ENCODE results near the gene ACLY. TPM values are rescaled to one million over a fixed set of nuclear protein-coding genes. Genes with fewer than 3 reads are reported as not detected.
A peak's percentile ranks its signal among the peaks of the same experiment; 100 is the strongest.

ACLY gene
- total RNA-seq, 1 donor: 273 TPM

DNA sequence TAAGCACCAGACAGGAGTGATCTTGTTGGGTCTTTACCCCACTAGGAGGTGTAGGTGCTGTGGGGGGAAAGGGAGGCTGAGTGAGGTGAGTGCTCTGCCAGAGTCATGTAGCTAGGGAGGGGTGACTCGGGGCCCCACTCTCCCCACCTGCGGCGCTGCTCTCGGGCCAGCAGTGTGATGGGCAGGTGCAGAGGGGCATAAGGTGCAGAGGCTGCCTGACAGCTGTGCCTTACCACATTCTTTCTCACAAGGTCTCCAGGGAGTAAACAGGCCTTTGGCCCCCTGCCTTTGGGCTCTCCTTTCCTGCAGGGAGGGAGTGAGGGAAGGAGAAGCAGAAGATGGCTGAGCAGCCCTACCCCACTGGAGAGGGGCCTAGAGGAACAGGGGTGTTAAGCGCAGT is 43.4 kb upstream of the ACLY start:
- DNase-seq (ENCODE audit: insufficient read length, low spot score, missing footprints): no peak
- H3K4me1 ChIP-seq (ENCODE audit: insufficient read depth, low read length): peaks cover 21% of the 10 kb centered on the region
- no peaks in the 10 kb centered on the region for H3K9me3 ChIP-seq (ENCODE audit: low read depth, low read length)
- no peaks in the 10 kb centered on the region for H3K36me3 ChIP-seq (ENCODE audit: insufficient read depth, low read length)
- H2AFZ ChIP-seq (ENCODE audit: low read length): no peak overlapping the region
- H3K4me2 ChIP-seq (ENCODE audit: insufficient read depth, low read length): no peak overlapping the region
- H3K4me3 ChIP-seq (ENCODE audit: insufficient read depth, low read length): no peak overlapping the region
- H4K20me1 ChIP-seq (ENCODE audit: insufficient read depth, low read length): no peaks in the 10 kb centered on the region
- no peaks in the 10 kb centered on the region for H3K27me3 ChIP-seq (ENCODE audit: insufficient read depth, low read length)
- H3K79me2 ChIP-seq (ENCODE audit: insufficient read depth, low read length): peaks cover 4% of the 10 kb centered on the region
- no peak overlapping the region for H3K27ac ChIP-seq (ENCODE audit: low read depth, low read length)
- TF ChIP-seq, protein P1, sequence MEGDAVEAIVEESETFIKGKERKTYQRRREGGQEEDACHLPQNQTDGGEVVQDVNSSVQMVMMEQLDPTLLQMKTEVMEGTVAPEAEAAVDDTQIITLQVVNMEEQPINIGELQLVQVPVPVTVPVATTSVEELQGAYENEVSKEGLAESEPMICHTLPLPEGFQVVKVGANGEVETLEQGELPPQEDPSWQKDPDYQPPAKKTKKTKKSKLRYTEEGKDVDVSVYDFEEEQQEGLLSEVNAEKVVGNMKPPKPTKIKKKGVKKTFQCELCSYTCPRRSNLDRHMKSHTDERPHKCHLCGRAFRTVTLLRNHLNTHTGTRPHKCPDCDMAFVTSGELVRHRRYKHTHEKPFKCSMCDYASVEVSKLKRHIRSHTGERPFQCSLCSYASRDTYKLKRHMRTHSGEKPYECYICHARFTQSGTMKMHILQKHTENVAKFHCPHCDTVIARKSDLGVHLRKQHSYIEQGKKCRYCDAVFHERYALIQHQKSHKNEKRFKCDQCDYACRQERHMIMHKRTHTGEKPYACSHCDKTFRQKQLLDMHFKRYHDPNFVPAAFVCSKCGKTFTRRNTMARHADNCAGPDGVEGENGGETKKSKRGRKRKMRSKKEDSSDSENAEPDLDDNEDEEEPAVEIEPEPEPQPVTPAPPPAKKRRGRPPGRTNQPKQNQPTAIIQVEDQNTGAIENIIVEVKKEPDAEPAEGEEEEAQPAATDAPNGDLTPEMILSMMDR (IDR thresholded peaks at IDR 0.05; ENCODE audit: extremely low read depth, low read depth, low read length): no peak

- no peaks in the 10 kb centered on the region for H3K9me3 ChIP-seq (ENCODE audit: low read depth, low read length)
- TF ChIP-seq, protein P1 (IDR thresholded peaks at IDR 0.05; ENCODE audit: extremely low read depth, low read depth, low read length): peak; percentile 54
- H2AFZ ChIP-seq (ENCODE audit: low read length): peak overlapping the region; percentile 70
- peak; percentile 89 for DNase-seq (ENCODE audit: insufficient read length, low spot score, missing footprints)
- peak overlapping the region; percentile 61 for H3K4me2 ChIP-seq (ENCODE audit: insufficient read depth, low read length)
- H4K20me1 ChIP-seq (ENCODE audit: insufficient read depth, low read length): no peaks in the 10 kb centered on the region
- peak overlapping the region; percentile 39 for H3K4me3 ChIP-seq (ENCODE audit: insufficient read depth, low read length)
- peak overlapping the region; percentile 12 for H3K27ac ChIP-seq (ENCODE audit: low read depth, low read length)
- H3K27me3 ChIP-seq (ENCODE audit: insufficient read depth, low read length): no peaks in the 10 kb centered on the region
- peaks cover 11% of the 10 kb centered on the region for H3K4me1 ChIP-seq (ENCODE audit: insufficient read depth, low read length)
- H3K36me3 ChIP-seq (ENCODE audit: insufficient read depth, low read length): no peaks in the 10 kb centered on the region
- no peaks in the 10 kb centered on the region for H3K79me2 ChIP-seq (ENCODE audit: insufficient read depth, low read length)
Observed at GRCh38 chr17:41959336-41960095, 40.8 kb upstream of the ACLY start.

DNA sequence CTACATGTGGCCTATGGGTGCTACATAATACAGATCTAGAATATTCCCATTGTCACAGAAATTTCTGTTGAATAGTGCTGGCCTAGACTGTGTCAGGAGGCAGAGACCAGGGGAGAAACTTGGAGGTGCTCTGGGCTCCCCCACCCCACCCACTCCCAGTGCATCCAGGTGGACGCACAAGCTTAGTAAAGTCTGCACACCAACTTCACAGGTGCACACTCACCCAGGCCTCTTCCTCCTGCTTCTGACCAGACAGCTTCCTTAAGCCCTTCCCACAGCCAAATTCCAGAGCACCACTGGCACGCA is 40.2 kb upstream of the ACLY start:
- no peak for DNase-seq (ENCODE audit: insufficient read length, low spot score, missing footprints)
- peak overlapping the region; percentile 70 for H2AFZ ChIP-seq (ENCODE audit: low read length)

GRCh38 chr17:41957869-41958439 is 39.2 kb upstream of the ACLY start:
- Histone ChIP-seq H3K36me3 (ENCODE audit: insufficient read depth, low read length) (no peaks in the 10 kb centered on the region), H4K20me1 (ENCODE audit: insufficient read depth, low read length) (no peaks in the 10 kb centered on the region), H3K4me2 (ENCODE audit: insufficient read depth, low read length) (no peak overlapping the region), H3K27ac (ENCODE audit: low read depth, low read length) (no peak overlapping the region), H3K4me1 (ENCODE audit: insufficient read depth, low read length) (peaks cover 11% of the 10 kb centered on the region), H3K27me3 (ENCODE audit: insufficient read depth, low read length) (no peaks in the 10 kb centered on the region), H3K79me2 (ENCODE audit: insufficient read depth, low read length) (no peaks in the 10 kb centered on the region), H2AFZ (ENCODE audit: low read length) (no peak overlapping the region), H3K4me3 (ENCODE audit: insufficient read depth, low read length) (no peak overlapping the region), H3K9me3 (ENCODE audit: low read depth, low read length) (no peaks in the 10 kb centered on the region)
- no peak for DNase-seq (ENCODE audit: insufficient read length, low spot score, missing footprints)
- TF ChIP-seq, protein P1 (IDR thresholded peaks at IDR 0.05; ENCODE audit: extremely low read depth, low read depth, low read length): no peak

More for the DNA sequence above, 40.2 kb upstream of the ACLY start:
- H3K27ac ChIP-seq (ENCODE audit: low read depth, low read length): peak overlapping the region; percentile 12
- H3K9me3 ChIP-seq (ENCODE audit: low read depth, low read length): no peaks in the 10 kb centered on the region
- H3K4me3 ChIP-seq (ENCODE audit: insufficient read depth, low read length): no peak overlapping the region
- no peaks in the 10 kb centered on the region for H3K36me3 ChIP-seq (ENCODE audit: insufficient read depth, low read length)
- H3K79me2 ChIP-seq (ENCODE audit: insufficient read depth, low read length): no peaks in the 10 kb centered on the region
- H4K20me1 ChIP-seq (ENCODE audit: insufficient read depth, low read length): no peaks in the 10 kb centered on the region
- TF ChIP-seq, protein P1 (IDR thresholded peaks at IDR 0.05; ENCODE audit: extremely low read depth, low read depth, low read length): no peak
- peaks cover 11% of the 10 kb centered on the region for H3K4me1 ChIP-seq (ENCODE audit: insufficient read depth, low read length)
- peak overlapping the region; percentile 61 for H3K4me2 ChIP-seq (ENCODE audit: insufficient read depth, low read length)
- H3K27me3 ChIP-seq (ENCODE audit: insufficient read depth, low read length): no peaks in the 10 kb centered on the region
